Subcutaneous adipose tissue (tissue), 4 donors: ENCODE data around the gene ZNF831. TPM values are rescaled to one million over a fixed set of nuclear protein-coding genes. Genes with fewer than 3 reads are reported as not detected.

Source experiments
- CTCF ChIP-seq: fragments of 450-650 bp; IDR thresholded peaks from one replicate; pipeline ENCODE4 v1.5.1; 2016; ENCODE audit warnings: low read depth, mild to moderate bottlenecking, control low read depth, antibody characterized with exemption, moderate library complexity
- total RNA-seq, 4 donors: library from RNA; depleted of rRNA; stranded (reverse); fragments of >200 nt; gene quantifications; one replicate each; pipeline ENCODE4 v1.1.0, GENCODE V29; 2016

Gene ZNF831
- total RNA-seq, 4 donors from 2014 or later: 0.19 to 1.0 (median 0.77) TPM

GRCh38 chr20:59153355-59153681, 10.3 kb upstream of the ZNF831 start:
- TF ChIP-seq CTCF: no peak

GRCh38 chr20:59153832-59154231, 9.8 kb upstream of the ZNF831 start:
- TF ChIP-seq CTCF: no peak

GRCh38 chr20:59154317-59155013, 9.2 kb upstream of the ZNF831 start:
- TF ChIP-seq CTCF: no peak

GRCh38 chr20:59157064-59157463, 6.6 kb upstream of the ZNF831 start:
- TF ChIP-seq CTCF: no peak

GRCh38 chr20:59157531-59157930, 6.1 kb upstream of the ZNF831 start:
- TF ChIP-seq CTCF: no peak

GRCh38 chr20:59157961-59158541, 5.6 kb upstream of the ZNF831 start:
- no peak for TF ChIP-seq CTCF

GRCh38 chr20:59158673-59159072, 4.9 kb upstream of the ZNF831 start:
- no peak for TF ChIP-seq CTCF
